D721Med (cell line): Measurements from ENCODE around the gene STOX1.
"Not testable (repeated sequence)": the region's sequence is repeated elsewhere in the genome, so short reads cannot be mapped to it uniquely, and the experiment has no call there.

Experiments used
- DNase-seq: peaks from one replicate; pipeline ENCODE4 v3.0.0; 2011; ENCODE audit warnings: low spot score; ENCODE audit not compliant: insufficient read length
- FAIRE-seq: peaks from 2 replicates; lab custom pipeline; 2011; peaks lifted over from hg19 to GRCh38; lab: Jason Lieb, UNC
- TF ChIP-seq, protein P1 (sequence below): IDR thresholded peaks from 2 replicates; pipeline ENCODE4 v1.5.1; 2012; ENCODE audit warnings: mild to moderate bottlenecking, control low read depth; ENCODE audit not compliant: insufficient read depth; ENCODE audit errors: missing control alignments

Gene STOX1

DNA sequence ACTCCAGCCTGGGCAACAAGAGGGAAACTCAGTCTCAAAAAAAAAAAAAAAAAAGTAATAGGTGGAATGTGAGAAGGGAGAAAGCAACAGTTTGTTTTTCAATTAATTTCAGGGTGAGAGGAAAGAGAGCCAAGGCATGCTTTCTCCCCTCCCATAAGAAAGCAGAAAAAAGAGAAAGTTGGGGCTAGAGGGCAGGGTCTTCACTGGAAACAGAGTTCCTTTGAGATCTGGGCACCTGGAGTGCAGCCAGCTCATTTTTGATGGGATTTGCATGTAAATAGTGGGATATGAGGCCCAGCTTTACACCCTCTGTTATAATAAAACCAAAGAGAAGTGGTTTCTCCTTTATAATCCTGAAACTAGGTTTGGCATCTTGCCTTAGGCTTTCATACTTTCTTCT, 13.8 kb upstream of the STOX1 start:
- TF ChIP-seq, protein P1, sequence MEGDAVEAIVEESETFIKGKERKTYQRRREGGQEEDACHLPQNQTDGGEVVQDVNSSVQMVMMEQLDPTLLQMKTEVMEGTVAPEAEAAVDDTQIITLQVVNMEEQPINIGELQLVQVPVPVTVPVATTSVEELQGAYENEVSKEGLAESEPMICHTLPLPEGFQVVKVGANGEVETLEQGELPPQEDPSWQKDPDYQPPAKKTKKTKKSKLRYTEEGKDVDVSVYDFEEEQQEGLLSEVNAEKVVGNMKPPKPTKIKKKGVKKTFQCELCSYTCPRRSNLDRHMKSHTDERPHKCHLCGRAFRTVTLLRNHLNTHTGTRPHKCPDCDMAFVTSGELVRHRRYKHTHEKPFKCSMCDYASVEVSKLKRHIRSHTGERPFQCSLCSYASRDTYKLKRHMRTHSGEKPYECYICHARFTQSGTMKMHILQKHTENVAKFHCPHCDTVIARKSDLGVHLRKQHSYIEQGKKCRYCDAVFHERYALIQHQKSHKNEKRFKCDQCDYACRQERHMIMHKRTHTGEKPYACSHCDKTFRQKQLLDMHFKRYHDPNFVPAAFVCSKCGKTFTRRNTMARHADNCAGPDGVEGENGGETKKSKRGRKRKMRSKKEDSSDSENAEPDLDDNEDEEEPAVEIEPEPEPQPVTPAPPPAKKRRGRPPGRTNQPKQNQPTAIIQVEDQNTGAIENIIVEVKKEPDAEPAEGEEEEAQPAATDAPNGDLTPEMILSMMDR: no peak
- FAIRE-seq (no peak), DNase-seq (no peak)

- FAIRE-seq (no peak), DNase-seq (no peak)
- TF ChIP-seq, protein P1: no peak
Measured at GRCh38 chr10:68816796-68817412, 10.4 kb upstream of the STOX1 start.

DNA sequence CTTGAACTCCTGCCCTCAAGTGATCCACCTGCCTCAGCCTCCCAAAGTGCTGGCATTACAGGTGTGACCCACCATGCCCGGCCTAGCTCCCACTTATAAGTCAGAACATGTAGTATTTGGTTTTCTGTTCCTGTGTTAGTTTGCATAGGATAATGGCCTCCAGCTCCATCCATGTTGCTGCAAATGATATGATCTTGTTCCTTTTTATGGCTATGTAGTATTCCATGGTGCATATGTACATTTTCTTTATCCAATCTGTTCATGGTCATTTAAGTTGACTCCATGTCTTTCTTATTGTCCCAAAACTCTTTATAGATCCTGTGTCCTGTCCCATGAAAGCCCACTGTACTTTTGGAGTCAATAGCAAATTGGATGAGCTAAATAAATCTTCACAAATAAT, 7.0 kb upstream of the STOX1 start:
- DNase-seq, FAIRE-seq: not testable (repeated sequence)

GRCh38 chr10:68822626-68823025, 4.7 kb upstream of the STOX1 start:
- DNase-seq, FAIRE-seq: not testable (repeated sequence)

DNA sequence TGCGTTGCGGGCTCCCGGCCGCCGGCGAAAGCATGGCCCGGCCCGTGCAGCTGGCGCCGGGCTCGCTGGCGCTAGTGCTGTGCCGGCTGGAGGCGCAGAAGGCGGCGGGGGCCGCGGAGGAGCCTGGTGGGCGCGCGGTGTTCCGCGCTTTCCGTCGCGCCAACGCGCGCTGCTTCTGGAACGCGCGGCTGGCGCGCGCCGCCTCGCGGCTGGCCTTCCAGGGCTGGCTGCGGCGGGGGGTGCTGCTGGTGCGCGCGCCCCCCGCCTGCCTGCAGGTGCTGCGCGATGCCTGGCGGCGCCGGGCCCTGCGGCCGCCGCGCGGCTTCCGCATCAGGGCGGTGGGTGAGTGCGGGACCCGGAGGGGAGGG, 245 bp downstream of the STOX1 start:
- not testable (repeated sequence) for DNase-seq, FAIRE-seq

GRCh38 chr10:68828083-68828601, 811 bp downstream of the STOX1 start:
- not testable (repeated sequence) for FAIRE-seq, DNase-seq

- TF ChIP-seq, protein P1: no peak
- FAIRE-seq (no peak), DNase-seq (no peak)
Measured at GRCh38 chr10:68828833-68829232, 1.5 kb downstream of the STOX1 start.

DNA sequence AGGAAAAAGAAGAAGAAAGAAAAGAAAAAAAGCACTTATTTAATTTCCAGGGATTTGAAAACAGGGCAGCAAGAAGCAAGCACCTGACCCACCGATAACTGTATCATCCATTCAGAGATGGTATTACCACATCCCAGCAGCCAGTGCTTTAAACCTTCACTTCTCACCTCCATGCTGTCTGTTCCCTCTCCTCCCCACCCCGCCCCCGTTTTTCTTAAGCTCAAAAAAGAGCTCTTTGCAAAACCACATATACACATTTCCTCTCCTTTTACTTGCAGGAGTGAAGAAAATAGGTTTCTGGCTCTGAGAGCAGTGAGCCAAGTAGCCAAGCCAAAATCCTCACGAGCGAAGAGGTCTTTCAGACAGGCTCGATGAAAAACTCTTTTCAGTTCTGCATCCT, 2.2 kb downstream of the STOX1 start:
- FAIRE-seq (no peak), DNase-seq (no peak)

GRCh38 chr10:68829952-68830351, 2.6 kb downstream of the STOX1 start:
- TF ChIP-seq, protein P1: no peak
- no peak for DNase-seq
- FAIRE-seq: no peak

More for the DNA sequence above, 2.2 kb downstream of the STOX1 start:
- TF ChIP-seq, protein P1: no peak
